HCT116 (cell line): Measurements from ENCODE around the gene TPH1. TPM values are rescaled to one million over a fixed set of nuclear protein-coding genes. Genes with fewer than 3 reads are reported as not detected.

ENCODE experiments used
- ATAC-seq: fragments of 200-7000 bp; cut with Tn5 transposase; 2 replicates; pipeline ENCODE4 v1.9.1; 2020; ENCODE audit warnings: mild to moderate bottlenecking, moderate library complexity
- BruUV-seq: library from RNA; stranded (reverse); fragments of 400-500 nt; replicated peaks from 2 replicates; lab custom pipeline; 2021; lab: Mats Ljungman, UMichigan
- CTCF ChIA-PET: fragments of 300-600 bp; sonication (Branson Sonifier 250); formaldehyde crosslinking; loops from one replicate; lab custom pipeline; 2021; ENCODE audit warnings: antibody characterized with exemption; lab: Charles Lee
- POLR2A ChIA-PET: fragments of 300-600, 350-600 bp; sonication (Branson Sonifier 250); formaldehyde crosslinking; loops from one replicate; lab custom pipeline; 2021; ENCODE audit warnings: antibody characterized with exemption; lab: Charles Lee
- RAD21 ChIA-PET, 2 experiments: fragments of 300-600 bp; sonication (Branson Sonifier 250); formaldehyde crosslinking; loops; one replicate each; lab custom pipeline; 2023; ENCODE audit warnings: low total read pairs in 2 of 2; ENCODE audit not compliant: uncharacterized antibody in 2 of 2, unreplicated experiment in 2 of 2, low non-redundant PET in 1 of 2; lab: Charles Lee
- DNase-seq: peaks from one replicate; pipeline ENCODE4 v3.0.0-alpha.2; 2010; ENCODE audit warnings: low read depth, low spot score
- H2AFZ ChIP-seq: fragments of 200-600 bp; shearing (Covaris generic), sonication (generic); 2 replicates; pipeline ENCODE4 v1.6.1; 2017; ENCODE audit warnings: low read depth, mixed run types, mixed read lengths, antibody characterized with exemption, low read length; ENCODE audit not compliant: poor library complexity, severe bottlenecking
- H3K27ac ChIP-seq: 2 replicates; pipeline ENCODE4 v1.5.1; 2012; ENCODE audit warnings: low read depth, low read length
- H3K27me3 ChIP-seq: fragments of 200-600 bp; sonication (generic); 2 replicates; pipeline ENCODE4 v1.6.1; 2016; ENCODE audit warnings: mixed run types, low read length, mixed read lengths; ENCODE audit not compliant: insufficient read depth
- H3K36me3 ChIP-seq, 2 experiments: fragments of 200-500 bp in 1 of 2; fragments of 200-600 bp in 1 of 2; sonication (Bioruptor generic) in 1 of 2; sonication (generic) in 1 of 2; 2 replicates each; pipeline versions ENCODE4 v1.5.1 to v1.6.1; 2014 to 2016; ENCODE audit warnings: low read length in 2 of 2, inconsistent platforms in 1 of 2, mixed read lengths in 1 of 2, mixed run types in 1 of 2; ENCODE audit not compliant: insufficient read depth in 2 of 2, control insufficient read depth in 1 of 2
- H3K4me1 ChIP-seq, 2 experiments: fragments of 200-600 bp in 1 of 2; sonication (generic) in 1 of 2; 2 replicates each; pipeline versions ENCODE4 v1.5.1 to v1.6.1; 2012 to 2017; ENCODE audit warnings: low read length in 2 of 2, inconsistent platforms in 1 of 2, mild to moderate bottlenecking in 1 of 2, mixed read lengths in 1 of 2, mixed run types in 1 of 2, moderate library complexity in 1 of 2; ENCODE audit not compliant: insufficient read depth in 2 of 2, control insufficient read depth in 1 of 2
- H3K4me2 ChIP-seq: fragments of 200-600 bp; sonication (generic); 2 replicates; pipeline ENCODE4 v1.6.1; 2017; ENCODE audit warnings: mixed run types, low read length, mixed read lengths
- H3K4me3 ChIP-seq, 2 experiments: fragments of 200-600 bp in 1 of 2; sonication (generic) in 1 of 2; replicated peaks in 1 of 2; 2 replicates each; pipeline ENCODE4 v1.5.1; 2011 to 2016; ENCODE audit warnings: low read length in 2 of 2, control low read depth in 1 of 2, low read depth in 1 of 2, mild to moderate bottlenecking in 1 of 2, mixed read lengths in 1 of 2, mixed run types in 1 of 2
- H3K79me2 ChIP-seq: fragments of 200-600 bp; sonication (generic); 2 replicates; pipeline ENCODE4 v1.6.1; 2017; ENCODE audit warnings: mild to moderate bottlenecking, mixed run types, low read length, moderate library complexity, mixed read lengths; ENCODE audit not compliant: insufficient read depth
- H3K9ac ChIP-seq: fragments of 200-600 bp; sonication (generic); 2 replicates; pipeline ENCODE4 v1.6.1; 2016; ENCODE audit warnings: low read length, mixed read lengths
- H3K9me2 ChIP-seq: fragments of 200-600 bp; sonication (generic), shearing (Covaris generic); 2 replicates; pipeline ENCODE4 v1.6.1; 2017; ENCODE audit warnings: mixed run types, mild to moderate bottlenecking, moderate library complexity; ENCODE audit not compliant: insufficient read depth
- H3K9me3 ChIP-seq, 2 experiments: fragments of 200-500 bp in 1 of 2; fragments of 200-600 bp in 1 of 2; sonication (Bioruptor generic) in 1 of 2; sonication (generic) in 1 of 2; 2 replicates each; pipeline ENCODE4 v1.6.1; 2014 to 2017; ENCODE audit warnings: low read length in 2 of 2, mixed read lengths in 2 of 2, inconsistent platforms in 1 of 2, low read depth in 1 of 2, mild to moderate bottlenecking in 1 of 2, mixed run types in 1 of 2, moderate library complexity in 1 of 2; ENCODE audit not compliant: control insufficient read depth in 1 of 2, insufficient read depth in 1 of 2
- H4K20me1 ChIP-seq: fragments of 200-600 bp; sonication (generic), shearing (Covaris generic); 2 replicates; pipeline ENCODE4 v1.6.1; 2017; ENCODE audit warnings: mixed run types, mild to moderate bottlenecking, moderate library complexity; ENCODE audit not compliant: insufficient read depth
- CBX3 ChIP-seq: IDR thresholded peaks from 2 replicates; pipeline ENCODE4 v1.6.1; 2012; ENCODE audit warnings: low read depth
- EGR1 ChIP-seq: IDR thresholded peaks from 2 replicates; pipeline ENCODE4 v1.6.1; 2012; ENCODE audit warnings: low read depth
- EZH2 ChIP-seq: fragments of 200-600 bp; sonication (generic); IDR thresholded peaks from 2 replicates; pipeline ENCODE4 v1.6.1; 2017; ENCODE audit warnings: antibody characterized with exemption, mixed run types
- MAX ChIP-seq: IDR thresholded peaks from 2 replicates; pipeline ENCODE4 v1.6.1; 2012
- POLR2A ChIP-seq: IDR thresholded peaks from 2 replicates; pipeline ENCODE4 v1.7.0; 2011; ENCODE audit warnings: borderline replicate concordance; ENCODE audit not compliant: insufficient read depth, insufficient read length; ENCODE audit errors: extremely low read depth
- POLR2AphosphoS5 ChIP-seq: IDR thresholded peaks from 2 replicates; pipeline ENCODE4 v1.6.1; 2011; ENCODE audit warnings: mild to moderate bottlenecking, low read depth, low read length, moderate library complexity
- REST ChIP-seq: IDR thresholded peaks from 2 replicates; pipeline ENCODE4 v1.6.1; 2012; ENCODE audit warnings: low read depth
- YY1 ChIP-seq: IDR thresholded peaks from 2 replicates; pipeline ENCODE4 v1.6.1; 2011; ENCODE audit warnings: low read length, low read depth, moderate library complexity, mild to moderate bottlenecking; ENCODE audit not compliant: insufficient replicate concordance; ENCODE audit errors: extremely low read depth
- ZFX ChIP-seq: fragments of 450-650 bp; IDR thresholded peaks from 2 replicates; pipeline ENCODE4 v1.6.1; 2017
- intact Hi-C: fragments of 100-400 bp; cut with micrococcal nuclease; formaldehyde crosslinking; loops from 2 replicates; pipeline ENCODE4 v1.10.0; 2022
- total RNA-seq: library from RNA; stranded (reverse); gene quantifications from one replicate; pipeline ENCODE4 v1.2.1, GENCODE V29; 2021; ENCODE audit not compliant: unreplicated experiment

The TPH1 gene
- total RNA-seq, 1 experiment from 2014 or later: 0.42 TPM

- POLR2A ChIA-PET: no interaction called here
- Histone ChIP-seq H3K4me1 (peaks cover 7 to 25% of the 10 kb centered on the region in 2 experiments), H3K9ac (peak within 1 kb of the TSS; percentile 64), H3K4me2 (peak within 1 kb of the TSS; percentile 93), H2AFZ (peak within 1 kb of the TSS; percentile 46), H3K4me3 (peak within 1 kb of the TSS; percentile 74 to 80), H4K20me1 (no peaks in the 10 kb centered on the region), H3K9me2 (no peaks in the 10 kb centered on the region), H3K36me3 (no peaks in the 10 kb centered on the region), H3K79me2 (no peaks in the 10 kb centered on the region), H3K27ac (peak within 1 kb of the TSS; percentile 59), H3K9me3 (no peaks in the 10 kb centered on the region), H3K27me3 (no peaks in the 10 kb centered on the region)
- ATAC-seq: peak; percentile 97
- intact Hi-C loops: no loop called here
- CTCF ChIA-PET: interaction anchor here (1.6 kb wide), 1 partner anchor 41 kb away, joined by 4 read pairs; no protein-coding TSS in a partner anchor
- peak; percentile 83 for TF ChIP-seq EGR1
- peak; percentile 93 for TF ChIP-seq POLR2AphosphoS5
- peak; percentile 34 for TF ChIP-seq CBX3
- peak; percentile 84 for TF ChIP-seq MAX
- TF ChIP-seq EZH2: no peak
- TF ChIP-seq ZFX: peak; percentile 53
- no peak for TF ChIP-seq YY1
- peak; percentile 77 for TF ChIP-seq POLR2A
- no peak for TF ChIP-seq REST
- BruUV-seq: TSS peak; percentile 64
- RAD21 ChIA-PET: no interaction called here
- peak; percentile 71 for DNase-seq
Measured at GRCh38 chr11:18012906-18013781, 32.9 kb downstream of the TPH1 start, which contains the start of gene SERGEF. SERGEF (minus strand) TSS chr11:18013047; CDS start chr11:18013010, 37 bp downstream.
